ENCODE data around the gene GAB3. TPM values are rescaled to one million over a fixed set of nuclear protein-coding genes. Genes with fewer than 3 reads are reported as not detected.

The GAB3 gene
- 0.71 TPM for polyA plus RNA-seq (2012; ENCODE audit: low read depth, missing spikeins)

GRCh38 chrX:154750301-154751202 lies at the start of gene GAB3:
Gene GAB3 (minus strand): TSS chrX:154751077. CDS start chrX:154751025, 52 bp downstream.
- no peak for TF ChIP-seq SPI1 (IDR thresholded peaks at IDR 0.05; ENCODE audit: low read depth, low read length)
- TF ChIP-seq POLR2AphosphoS5 (IDR thresholded peaks at IDR 0.05; ENCODE audit: low read depth, low read length): no peak
- TF ChIP-seq POU2F2 (IDR thresholded peaks at IDR 0.05; ENCODE audit: low read depth, low read length): no peak
- TF ChIP-seq PAX5 (IDR thresholded peaks at IDR 0.05; ENCODE audit: insufficient read depth, low read length, severe bottlenecking): no peak
- FAIRE-seq (peak; percentile 79), DNase-seq (ENCODE audit: insufficient read length, low spot score) (no peak)

- FAIRE-seq (no peak), DNase-seq (ENCODE audit: insufficient read length, low spot score) (no peak)
- TF ChIP-seq POLR2AphosphoS5 (IDR thresholded peaks at IDR 0.05; ENCODE audit: low read depth, low read length) (no peak), POU2F2 (IDR thresholded peaks at IDR 0.05; ENCODE audit: low read depth, low read length) (no peak), POLR2A (IDR thresholded peaks at IDR 0.05; ENCODE audit: low read depth, low read length) (no peak), PAX5 (IDR thresholded peaks at IDR 0.05; ENCODE audit: insufficient read depth, low read length, severe bottlenecking) (no peak), SPI1 (IDR thresholded peaks at IDR 0.05; ENCODE audit: low read depth, low read length) (no peak), TAF1 (IDR thresholded peaks at IDR 0.05; ENCODE audit: low read depth, low read length) (no peak)
Observed at GRCh38 chrX:154799556-154800348, 48.9 kb upstream of the GAB3 start.

DNA sequence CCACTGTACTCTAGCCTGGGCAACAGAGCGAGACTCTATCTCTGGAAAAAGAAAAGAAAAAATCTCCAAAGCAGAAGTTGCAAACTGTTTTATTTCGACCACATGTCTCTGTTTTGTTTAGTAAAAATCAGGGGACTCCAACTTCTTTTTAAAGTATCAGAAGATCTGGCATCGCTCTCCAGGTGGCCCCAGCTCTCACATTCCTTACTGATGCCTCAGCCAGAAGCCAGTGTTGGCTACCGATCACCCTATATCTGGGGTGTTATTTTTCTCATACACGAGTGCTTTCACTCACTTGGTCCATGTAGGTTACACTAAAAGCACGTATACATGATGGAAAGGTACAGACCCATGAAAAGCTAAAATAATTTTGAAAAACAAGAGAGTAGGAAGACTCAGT lies 46.1 kb upstream of the GAB3 start:
- FAIRE-seq: peak; percentile 59
- TF ChIP-seq POLR2A (IDR thresholded peaks at IDR 0.05; ENCODE audit: low read depth, low read length): no peak
- no peak for TF ChIP-seq POU2F2 (IDR thresholded peaks at IDR 0.05; ENCODE audit: low read depth, low read length)
- TF ChIP-seq PAX5 (IDR thresholded peaks at IDR 0.05; ENCODE audit: insufficient read depth, low read length, severe bottlenecking): no peak
- no peak for TF ChIP-seq POLR2AphosphoS5 (IDR thresholded peaks at IDR 0.05; ENCODE audit: low read depth, low read length)
- no peak for TF ChIP-seq SPI1 (IDR thresholded peaks at IDR 0.05; ENCODE audit: low read depth, low read length)
- TF ChIP-seq TAF1 (IDR thresholded peaks at IDR 0.05; ENCODE audit: low read depth, low read length): no peak
- DNase-seq (ENCODE audit: insufficient read length, low spot score): no peak

GRCh38 chrX:154795016-154795415 lies 44.1 kb upstream of the GAB3 start:
- TF ChIP-seq PAX5 (IDR thresholded peaks at IDR 0.05; ENCODE audit: insufficient read depth, low read length, severe bottlenecking): no peak
- DNase-seq (ENCODE audit: insufficient read length, low spot score): no peak
- peak; percentile 31 for FAIRE-seq

DNA sequence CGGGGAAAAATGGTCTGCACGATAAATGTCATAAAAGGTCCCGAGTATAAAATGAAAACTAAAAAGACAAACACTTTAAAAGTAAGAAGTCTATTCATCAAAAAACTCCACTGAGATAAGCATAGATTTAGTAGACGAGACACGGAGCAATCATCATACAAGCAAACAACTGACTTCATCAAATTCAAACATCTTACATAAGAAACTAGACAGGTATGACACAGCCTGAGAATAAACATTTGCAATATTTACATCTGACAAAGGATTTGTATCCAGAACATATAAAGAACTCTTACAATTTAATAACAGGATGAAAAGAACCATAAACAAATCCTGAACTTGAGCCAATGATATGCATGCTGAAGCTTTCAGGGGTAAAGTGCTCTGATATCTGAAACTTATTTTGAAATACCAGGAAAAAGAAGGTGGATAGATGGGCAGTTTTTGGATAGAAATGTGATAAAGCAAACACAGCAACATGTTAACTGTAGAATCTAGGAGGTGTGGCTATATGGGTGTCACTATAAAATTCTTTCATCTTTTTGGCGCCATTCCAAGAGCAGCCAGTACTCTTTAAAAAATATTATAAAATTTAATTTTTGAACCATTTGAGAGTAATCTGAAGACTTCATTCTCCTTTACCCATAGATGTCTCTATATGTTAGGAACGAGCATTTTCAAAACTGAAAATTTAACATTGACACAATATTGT lies 42.4 kb upstream of the GAB3 start:
- TF ChIP-seq SPI1 (IDR thresholded peaks at IDR 0.05; ENCODE audit: low read depth, low read length) (no peak), POLR2AphosphoS5 (IDR thresholded peaks at IDR 0.05; ENCODE audit: low read depth, low read length) (no peak), POLR2A (IDR thresholded peaks at IDR 0.05; ENCODE audit: low read depth, low read length) (no peak), PAX5 (IDR thresholded peaks at IDR 0.05; ENCODE audit: insufficient read depth, low read length, severe bottlenecking) (no peak), TAF1 (IDR thresholded peaks at IDR 0.05; ENCODE audit: low read depth, low read length) (no peak), POU2F2 (IDR thresholded peaks at IDR 0.05; ENCODE audit: low read depth, low read length) (no peak)
- DNase-seq (ENCODE audit: insufficient read length, low spot score) (no peak), FAIRE-seq (no peak)

- FAIRE-seq: no peak
- no peak for TF ChIP-seq POU2F2 (IDR thresholded peaks at IDR 0.05; ENCODE audit: low read depth, low read length)
- no peak for TF ChIP-seq POLR2A (IDR thresholded peaks at IDR 0.05; ENCODE audit: low read depth, low read length)
- no peak for TF ChIP-seq POLR2AphosphoS5 (IDR thresholded peaks at IDR 0.05; ENCODE audit: low read depth, low read length)
- TF ChIP-seq TAF1 (IDR thresholded peaks at IDR 0.05; ENCODE audit: low read depth, low read length): no peak
- no peak for TF ChIP-seq SPI1 (IDR thresholded peaks at IDR 0.05; ENCODE audit: low read depth, low read length)
- no peak for TF ChIP-seq PAX5 (IDR thresholded peaks at IDR 0.05; ENCODE audit: insufficient read depth, low read length, severe bottlenecking)
- no peak for DNase-seq (ENCODE audit: insufficient read length, low spot score)
Observed at GRCh38 chrX:154791939-154792338, 41.1 kb upstream of the GAB3 start.

- FAIRE-seq (peak; percentile 5), DNase-seq (ENCODE audit: insufficient read length, low spot score) (no peak)
- TF ChIP-seq SPI1 (IDR thresholded peaks at IDR 0.05; ENCODE audit: low read depth, low read length) (no peak), TAF1 (IDR thresholded peaks at IDR 0.05; ENCODE audit: low read depth, low read length) (no peak), POLR2A (IDR thresholded peaks at IDR 0.05; ENCODE audit: low read depth, low read length) (no peak), POU2F2 (IDR thresholded peaks at IDR 0.05; ENCODE audit: low read depth, low read length) (no peak), PAX5 (IDR thresholded peaks at IDR 0.05; ENCODE audit: insufficient read depth, low read length, severe bottlenecking) (no peak), POLR2AphosphoS5 (IDR thresholded peaks at IDR 0.05; ENCODE audit: low read depth, low read length) (no peak)
Observed at GRCh38 chrX:154791467-154791866, 40.6 kb upstream of the GAB3 start.

DNA sequence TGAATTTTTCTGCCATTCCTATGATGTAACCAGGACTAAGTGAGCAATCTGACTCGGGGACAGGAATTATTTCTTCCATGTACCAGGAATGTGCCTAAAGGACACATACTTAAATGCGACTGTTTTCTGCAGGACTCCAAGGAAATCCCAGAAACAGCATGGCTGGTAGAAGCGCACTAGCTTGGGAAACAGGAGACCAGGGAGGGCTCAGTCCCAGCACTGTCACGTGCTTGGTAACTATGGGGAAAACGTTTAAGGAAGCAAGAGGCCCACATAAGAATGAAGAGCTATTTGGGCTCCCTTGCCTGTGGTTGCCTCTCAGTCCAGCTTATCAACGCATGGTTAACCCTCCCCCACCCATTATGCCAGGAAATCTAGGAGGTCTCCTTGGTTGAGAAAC lies 34.8 kb upstream of the GAB3 start:
- FAIRE-seq: no peak

More for the DNA sequence above, 34.8 kb upstream of the GAB3 start:
- TF ChIP-seq PAX5 (IDR thresholded peaks at IDR 0.05; ENCODE audit: insufficient read depth, low read length, severe bottlenecking) (no peak), SPI1 (IDR thresholded peaks at IDR 0.05; ENCODE audit: low read depth, low read length) (no peak), POU2F2 (IDR thresholded peaks at IDR 0.05; ENCODE audit: low read depth, low read length) (no peak), POLR2AphosphoS5 (IDR thresholded peaks at IDR 0.05; ENCODE audit: low read depth, low read length) (no peak), TAF1 (IDR thresholded peaks at IDR 0.05; ENCODE audit: low read depth, low read length) (no peak), POLR2A (IDR thresholded peaks at IDR 0.05; ENCODE audit: low read depth, low read length) (no peak)
- no peak for DNase-seq (ENCODE audit: insufficient read length, low spot score)

All from GM12891 (cell line).